ENCODE data around the gene NPR1. TPM values are rescaled to one million over a fixed set of nuclear protein-coding genes. Genes with fewer than 3 reads are reported as not detected.
A peak's percentile ranks its signal among the peaks of the same experiment; 100 is the strongest.

Gene NPR1
- polyA plus RNA-seq, 2 of the 4 experiments (the other 2 are of a cell fraction) = 0.39 to 1.9 TPM

DNA sequence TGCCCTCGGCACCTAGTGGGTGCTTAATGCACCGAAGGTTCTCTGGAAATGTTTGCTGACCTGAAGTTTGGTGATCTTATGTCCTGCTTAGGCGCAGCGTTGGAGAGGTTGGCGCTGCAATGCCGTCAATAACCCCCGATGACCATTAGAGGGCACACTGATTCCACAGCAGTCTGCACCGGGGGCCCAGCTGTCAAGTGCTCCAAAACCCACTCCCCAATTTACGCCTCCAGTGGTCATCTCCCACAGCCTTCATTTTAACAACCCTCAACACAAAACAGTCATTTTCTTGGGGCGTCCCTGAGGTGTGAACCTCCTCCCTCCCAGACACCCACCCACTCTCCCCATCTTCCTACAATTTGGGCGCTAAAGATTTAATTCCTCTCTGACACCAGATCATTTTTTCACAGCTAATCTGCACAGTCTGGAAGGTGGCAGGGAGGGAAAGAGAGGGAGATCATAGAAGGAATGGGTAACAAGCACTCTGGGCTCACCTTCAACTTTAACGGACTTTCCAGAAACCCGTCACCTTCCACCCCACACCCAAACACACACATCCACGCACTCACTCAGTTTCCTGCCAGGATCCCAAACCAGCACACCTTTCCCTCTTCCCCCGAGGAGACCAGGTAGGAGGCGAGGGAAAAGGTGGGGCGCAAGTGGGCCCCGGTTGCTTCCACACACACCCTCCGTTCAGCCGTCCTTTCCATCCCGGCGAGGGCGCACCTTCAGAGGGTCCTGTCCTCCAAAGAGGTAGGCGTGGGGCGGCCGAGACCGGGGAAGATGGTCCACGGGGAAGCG lies 570 bp upstream of the NPR1 start (continued):
- TF ChIP-seq, protein P1, sequence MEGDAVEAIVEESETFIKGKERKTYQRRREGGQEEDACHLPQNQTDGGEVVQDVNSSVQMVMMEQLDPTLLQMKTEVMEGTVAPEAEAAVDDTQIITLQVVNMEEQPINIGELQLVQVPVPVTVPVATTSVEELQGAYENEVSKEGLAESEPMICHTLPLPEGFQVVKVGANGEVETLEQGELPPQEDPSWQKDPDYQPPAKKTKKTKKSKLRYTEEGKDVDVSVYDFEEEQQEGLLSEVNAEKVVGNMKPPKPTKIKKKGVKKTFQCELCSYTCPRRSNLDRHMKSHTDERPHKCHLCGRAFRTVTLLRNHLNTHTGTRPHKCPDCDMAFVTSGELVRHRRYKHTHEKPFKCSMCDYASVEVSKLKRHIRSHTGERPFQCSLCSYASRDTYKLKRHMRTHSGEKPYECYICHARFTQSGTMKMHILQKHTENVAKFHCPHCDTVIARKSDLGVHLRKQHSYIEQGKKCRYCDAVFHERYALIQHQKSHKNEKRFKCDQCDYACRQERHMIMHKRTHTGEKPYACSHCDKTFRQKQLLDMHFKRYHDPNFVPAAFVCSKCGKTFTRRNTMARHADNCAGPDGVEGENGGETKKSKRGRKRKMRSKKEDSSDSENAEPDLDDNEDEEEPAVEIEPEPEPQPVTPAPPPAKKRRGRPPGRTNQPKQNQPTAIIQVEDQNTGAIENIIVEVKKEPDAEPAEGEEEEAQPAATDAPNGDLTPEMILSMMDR (IDR thresholded peaks at IDR 0.05) = peak; percentile 94
- TF ChIP-seq, protein P2, sequence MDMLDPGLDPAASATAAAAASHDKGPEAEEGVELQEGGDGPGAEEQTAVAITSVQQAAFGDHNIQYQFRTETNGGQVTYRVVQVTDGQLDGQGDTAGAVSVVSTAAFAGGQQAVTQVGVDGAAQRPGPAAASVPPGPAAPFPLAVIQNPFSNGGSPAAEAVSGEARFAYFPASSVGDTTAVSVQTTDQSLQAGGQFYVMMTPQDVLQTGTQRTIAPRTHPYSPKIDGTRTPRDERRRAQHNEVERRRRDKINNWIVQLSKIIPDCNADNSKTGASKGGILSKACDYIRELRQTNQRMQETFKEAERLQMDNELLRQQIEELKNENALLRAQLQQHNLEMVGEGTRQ (IDR thresholded peaks at IDR 0.05) = no peak
- TF ChIP-seq RFX5 (IDR thresholded peaks at IDR 0.05) (no peak), RAD21 (conservative IDR thresholded peaks at IDR 0.05 in 1 of 2, IDR thresholded peaks at IDR 0.05 in 1 of 2) (peak; percentile 95), HEYL (CRISPR knock-in tag; IDR thresholded peaks at IDR 0.05) (no peak), POLR2A (IDR thresholded peaks at IDR 0.05; ENCODE audit: low read length) (no peak), TP53 (CRISPR knock-in tag; IDR thresholded peaks at IDR 0.05) (no peak), CHD2 (IDR thresholded peaks at IDR 0.05; ENCODE audit: low read length, partially characterized antibody) (no peak), NFE2L2 (conservative IDR thresholded peaks at IDR 0.05; ENCODE audit: low read length) (no peak), HOXA7 (CRISPR knock-in tag; IDR thresholded peaks at IDR 0.05) (no peak), EP300 (IDR thresholded peaks at IDR 0.05) (no peak), ZNF302 (CRISPR knock-in tag; IDR thresholded peaks at IDR 0.05) (no peak), ZFP36 (IDR thresholded peaks at IDR 0.05; ENCODE audit: borderline replicate concordance, partially characterized antibody) (no peak), BHLHE40 (IDR thresholded peaks at IDR 0.05; ENCODE audit: low read depth, low read length) (no peak)
- TF ChIP-seq, protein P3, sequence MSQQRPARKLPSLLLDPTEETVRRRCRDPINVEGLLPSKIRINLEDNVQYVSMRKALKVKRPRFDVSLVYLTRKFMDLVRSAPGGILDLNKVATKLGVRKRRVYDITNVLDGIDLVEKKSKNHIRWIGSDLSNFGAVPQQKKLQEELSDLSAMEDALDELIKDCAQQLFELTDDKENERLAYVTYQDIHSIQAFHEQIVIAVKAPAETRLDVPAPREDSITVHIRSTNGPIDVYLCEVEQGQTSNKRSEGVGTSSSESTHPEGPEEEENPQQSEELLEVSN (IDR thresholded peaks at IDR 0.05; ENCODE audit: borderline replicate concordance, low read depth) = no peak

DNA sequence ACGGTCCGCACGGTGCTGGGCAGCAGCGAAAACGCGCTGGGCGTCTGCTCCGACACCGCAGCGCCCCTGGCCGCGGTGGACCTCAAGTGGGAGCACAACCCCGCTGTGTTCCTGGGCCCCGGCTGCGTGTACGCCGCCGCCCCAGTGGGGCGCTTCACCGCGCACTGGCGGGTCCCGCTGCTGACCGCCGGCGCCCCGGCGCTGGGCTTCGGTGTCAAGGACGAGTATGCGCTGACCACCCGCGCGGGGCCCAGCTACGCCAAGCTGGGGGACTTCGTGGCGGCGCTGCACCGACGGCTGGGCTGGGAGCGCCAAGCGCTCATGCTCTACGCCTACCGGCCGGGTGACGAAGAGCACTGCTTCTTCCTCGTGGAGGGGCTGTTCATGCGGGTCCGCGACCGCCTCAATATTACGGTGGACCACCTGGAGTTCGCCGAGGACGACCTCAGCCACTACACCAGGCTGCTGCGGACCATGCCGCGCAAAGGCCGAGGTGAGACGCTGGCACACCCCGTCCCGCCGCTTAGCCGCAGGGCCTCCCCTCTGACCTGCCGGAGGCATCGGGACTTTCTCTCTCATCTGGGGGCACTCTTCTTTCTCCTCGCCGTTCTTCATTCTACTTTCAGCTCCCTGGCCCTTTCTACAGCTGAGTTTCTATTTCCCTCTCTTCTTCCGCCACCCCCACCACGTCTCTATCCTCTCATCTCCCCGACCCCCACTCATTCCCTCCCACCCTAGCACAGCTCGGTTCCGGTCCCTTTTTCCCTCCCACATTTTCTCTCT lies 1.0 kb downstream of the NPR1 start:
- H3K4me1 ChIP-seq = peaks cover 16% of the 10 kb centered on the region; the same call in 2 of the 3 replicates
- H3K27ac ChIP-seq = peak overlapping the region; percentile 48 to 81; a peak in 5 of 6 replicates
- FAIRE-seq (no peak), DNase-seq (ENCODE audit: low read depth in 1 of 2, low spot score in 1 of 2) (peak in 1 of 2 experiments; percentile 30), ATAC-seq (peak; percentile 63 to 66)
- 74% methylated on average over 48 of the region's 73 CpGs for WGBS (ENCODE audit: missing lambda C conversion rate)
- TF ChIP-seq NPAS2 (CRISPR knock-in tag; IDR thresholded peaks at IDR 0.05; ENCODE audit: borderline replicate concordance) = no peak
- TF ChIP-seq, protein P3 (IDR thresholded peaks at IDR 0.05; ENCODE audit: borderline replicate concordance, low read depth) = no peak
- no peak for TF ChIP-seq JUN (IDR thresholded peaks at IDR 0.05)
- no peak for TF ChIP-seq CEBPB (IDR thresholded peaks at IDR 0.05)
- TF ChIP-seq MAZ (IDR thresholded peaks at IDR 0.05; ENCODE audit: borderline replicate concordance, low read depth, low read length) = no peak
- TF ChIP-seq ZSCAN20 (CRISPR knock-in tag; IDR thresholded peaks at IDR 0.05) = no peak
- TF ChIP-seq, protein P4, sequence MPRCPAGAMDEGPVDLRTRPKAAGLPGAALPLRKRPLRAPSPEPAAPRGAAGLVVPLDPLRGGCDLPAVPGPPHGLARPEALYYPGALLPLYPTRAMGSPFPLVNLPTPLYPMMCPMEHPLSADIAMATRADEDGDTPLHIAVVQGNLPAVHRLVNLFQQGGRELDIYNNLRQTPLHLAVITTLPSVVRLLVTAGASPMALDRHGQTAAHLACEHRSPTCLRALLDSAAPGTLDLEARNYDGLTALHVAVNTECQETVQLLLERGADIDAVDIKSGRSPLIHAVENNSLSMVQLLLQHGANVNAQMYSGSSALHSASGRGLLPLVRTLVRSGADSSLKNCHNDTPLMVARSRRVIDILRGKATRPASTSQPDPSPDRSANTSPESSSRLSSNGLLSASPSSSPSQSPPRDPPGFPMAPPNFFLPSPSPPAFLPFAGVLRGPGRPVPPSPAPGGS (IDR thresholded peaks at IDR 0.05) = no peak
- TF ChIP-seq CHD2 (IDR thresholded peaks at IDR 0.05; ENCODE audit: low read length, partially characterized antibody) = no peak
- TF ChIP-seq HDAC2 (IDR thresholded peaks at IDR 0.05) = no peak
- no peak for TF ChIP-seq ESRRA (IDR thresholded peaks at IDR 0.05; ENCODE audit: borderline replicate concordance, low read length)
- H3K4me3 ChIP-seq = peak overlapping the region; percentile 48
- CTCF ChIA-PET = interaction anchor here (1.0 to 9.1 kb wide), 13 partner anchors 14 to 327 kb away, joined by 3 to 130 read pairs (median 8); partner anchors contain the start of genes RAB13 and SLC27A3
- H3K9me3 ChIP-seq = no peaks in the 10 kb centered on the region
- H3K4me2 ChIP-seq = peak overlapping the region; percentile 96
- POLR2A ChIA-PET = interaction anchor here (0.8 kb wide), 1 partner anchor 48 kb away, joined by 6 read pairs; the partner anchor contains the start of gene INTS3
